Activated CD4-positive, alpha-beta memory T cell treated with anti-CD3 and anti-CD28 coated beads, Interleukin-2, amount 10 ng/mL, durations not matched to agents 7 days and 5 days (primary cell): ENCODE results near the gene TCEAL3. TPM values are rescaled to one million over a fixed set of nuclear protein-coding genes. Genes with fewer than 3 reads are reported as not detected.
"Not testable (repeated sequence)": the region's sequence is repeated elsewhere in the genome, so short reads cannot be mapped to it uniquely, and the experiment has no call there.

ENCODE experiments used
- CTCF ChIA-PET: fragments of 350-600 bp; sonication (Branson Sonifier 250); formaldehyde crosslinking; loops from one replicate; lab custom pipeline; 2021; ENCODE audit warnings: antibody characterized with exemption, inconsistent platforms; lab: Charles Lee
- POLR2A ChIA-PET: fragments of 350-600 bp; sonication (Branson Sonifier 250); formaldehyde crosslinking; loops from one replicate; lab custom pipeline; 2021; ENCODE audit warnings: antibody characterized with exemption; lab: Charles Lee
- DNase-seq: peaks from one replicate; pipeline ENCODE4 v3.0.0-alpha.2; 2020
- H3K27ac Mint-ChIP-seq: one replicate; pipeline ENCODE4 v1.8.0; 2021; ENCODE audit warnings: mild to moderate bottlenecking, mixed read lengths
- H3K27me3 Mint-ChIP-seq: one replicate; pipeline ENCODE4 v1.8.0; 2021; ENCODE audit warnings: mixed read lengths
- H3K36me3 Mint-ChIP-seq: one replicate; pipeline ENCODE4 v1.8.0; 2021; ENCODE audit warnings: low read depth, mixed read lengths
- H3K4me1 Mint-ChIP-seq: one replicate; pipeline ENCODE4 v1.8.0; 2021; ENCODE audit warnings: mixed read lengths
- H3K4me3 Mint-ChIP-seq: one replicate; pipeline ENCODE4 v1.8.0; 2021; ENCODE audit warnings: mild to moderate bottlenecking, mixed read lengths
- H3K9me3 Mint-ChIP-seq: one replicate; pipeline ENCODE4 v1.8.0; 2021; ENCODE audit warnings: mixed read lengths
- total RNA-seq, 2 experiments: library from RNA; stranded (reverse); gene quantifications; one replicate each; pipeline ENCODE4 v1.2.3, GENCODE V29; 2021

TCEAL3 gene
- total RNA-seq, 2 experiments from 2014 or later, result 2.5 to 3.0 TPM

GRCh38 chrX:103659460-103659859, 51.7 kb downstream of the TCEAL3 start:
- H3K4me1 Mint-ChIP-seq, DNase-seq, H3K4me3 Mint-ChIP-seq, POLR2A ChIA-PET, CTCF ChIA-PET, H3K9me3 Mint-ChIP-seq, H3K27ac Mint-ChIP-seq, H3K36me3 Mint-ChIP-seq: not testable (repeated sequence)
- peaks cover 11% of the 10 kb centered on the region for H3K27me3 Mint-ChIP-seq

Other genes starting within 250 kb of the TCEAL3 start
- 10 to 100 TPM; 18.6 to 20.0 TPM for gene BEX3, start 231.4 kb upstream of the TCEAL3 start, total RNA-seq
- gene RAB40A, start 88.5 kb upstream of the TCEAL3 start, total RNA-seq, result under 1 TPM in 1 of 2 experiments, not detected in 1; 0.10 TPM
- gene TCEAL4, start 22.4 kb upstream of the TCEAL3 start, total RNA-seq, result 1 to 10 TPM; 3.4 to 4.7 TPM
- gene TCEAL1, start 21.0 kb downstream of the TCEAL3 start, total RNA-seq, result 1 to 10 TPM; 6.5 to 6.7 TPM
- gene MORF4L2, start 78.7 kb downstream of the TCEAL3 start, total RNA-seq, result 100 to 1,000 TPM; 134 to 135 TPM
- gene TMEM31, start 102.9 kb downstream of the TCEAL3 start, total RNA-seq, result not detected
- not detected for gene PLP1, start 168.9 kb downstream of the TCEAL3 start, total RNA-seq
- under 1 TPM; 0.35 to 0.45 TPM for gene RAB9B, start 224.3 kb downstream of the TCEAL3 start, total RNA-seq